Measurements from ENCODE around the gene CTNNA3. TPM values are rescaled to one million over a fixed set of nuclear protein-coding genes. Genes with fewer than 3 reads are reported as not detected.

CTNNA3 gene
- total and polyA plus RNA-seq, 7 donors, result under 0.01 to 4.6 (median 2.4) TPM; not detected in 1

- no peak for DNase-seq
- H3K27ac ChIP-seq, result no peak overlapping the region
- TF ChIP-seq CTCF (IDR thresholded peaks at IDR 0.05), result no peak
- no peak for TF ChIP-seq EP300 (IDR thresholded peaks at IDR 0.05)
- no peak for TF ChIP-seq POLR2AphosphoS5 (IDR thresholded peaks at IDR 0.05)
- no peak for TF ChIP-seq POLR2A (IDR thresholded peaks at IDR 0.05)
- H3K4me1 ChIP-seq, result no peaks in the 10 kb centered on the region
- H3K4me3 ChIP-seq, result no peak overlapping the region
- H3K27me3 ChIP-seq, result no peaks in the 10 kb centered on the region
- H3K36me3 ChIP-seq, result no peaks in the 10 kb centered on the region
- no peaks in the 10 kb centered on the region for H3K9me3 ChIP-seq
- 92 to 93% methylated on average over 3 of the region's 3 CpGs for WGBS, 2 donors
- intact Hi-C loops (cut with DNase I), result no loop called here
These were observed 393.3 kb downstream of the CTNNA3 start for GRCh38 chr10:67302701-67303100.

GRCh38 chr10:67299761-67300160 is 396.2 kb downstream of the CTNNA3 start:
- Histone ChIP-seq H3K4me3 (no peak overlapping the region), H3K4me1 (no peaks in the 10 kb centered on the region), H3K9me3 (no peaks in the 10 kb centered on the region), H3K27ac (no peak overlapping the region), H3K27me3 (no peaks in the 10 kb centered on the region), H3K36me3 (no peaks in the 10 kb centered on the region)
- 88 to 93% methylated on average over 1 of the region's 1 CpG for WGBS, 2 donors
- intact Hi-C loops (cut with DNase I), result no loop called here
- TF ChIP-seq CTCF (IDR thresholded peaks at IDR 0.05) (no peak), POLR2AphosphoS5 (IDR thresholded peaks at IDR 0.05) (no peak), EP300 (IDR thresholded peaks at IDR 0.05) (no peak), POLR2A (IDR thresholded peaks at IDR 0.05) (no peak)
- no peak for DNase-seq

- H3K27me3 ChIP-seq, result no peaks in the 10 kb centered on the region
- TF ChIP-seq POLR2A (IDR thresholded peaks at IDR 0.05), result no peak
- no peak for TF ChIP-seq CTCF (IDR thresholded peaks at IDR 0.05)
- no peak for TF ChIP-seq POLR2AphosphoS5 (IDR thresholded peaks at IDR 0.05)
- TF ChIP-seq EP300 (IDR thresholded peaks at IDR 0.05), result no peak
- intact Hi-C loops (cut with DNase I), result no loop called here
- DNase-seq, result no peak
- H3K9me3 ChIP-seq, result no peaks in the 10 kb centered on the region
- no peak overlapping the region for H3K4me3 ChIP-seq
- H3K4me1 ChIP-seq, result no peaks in the 10 kb centered on the region
- WGBS, 2 donors, result 91 to 96% methylated on average over 4 of the region's 4 CpGs
- no peak overlapping the region for H3K27ac ChIP-seq
- no peaks in the 10 kb centered on the region for H3K36me3 ChIP-seq
These were observed 398.3 kb downstream of the CTNNA3 start for GRCh38 chr10:67297637-67298181.

- H3K27me3 ChIP-seq, result no peaks in the 10 kb centered on the region
- TF ChIP-seq POLR2A (IDR thresholded peaks at IDR 0.05), result no peak
- no peak for TF ChIP-seq CTCF (IDR thresholded peaks at IDR 0.05)
- TF ChIP-seq POLR2AphosphoS5 (IDR thresholded peaks at IDR 0.05), result no peak
- no peak for TF ChIP-seq EP300 (IDR thresholded peaks at IDR 0.05)
- intact Hi-C loops (cut with DNase I), result no loop called here
- no peak overlapping the region for H3K4me3 ChIP-seq
- no peak for DNase-seq
- H3K4me1 ChIP-seq, result no peaks in the 10 kb centered on the region
- 80 to 91% methylated on average over 2 of the region's 2 CpGs for WGBS, 2 donors
- no peak overlapping the region for H3K27ac ChIP-seq
- no peaks in the 10 kb centered on the region for H3K9me3 ChIP-seq
- no peaks in the 10 kb centered on the region for H3K36me3 ChIP-seq
These were observed 399.1 kb downstream of the CTNNA3 start for GRCh38 chr10:67296926-67297325.
